GM12891 (cell line): ENCODE measurements around the gene PSME2.
"Not testable (repeated sequence)": the region's sequence is repeated elsewhere in the genome, so short reads cannot be mapped to it uniquely, and the experiment has no call there.

Experiments used
- DNase-seq: peaks from one replicate; pipeline ENCODE4 v3.0.0; 2011; ENCODE audit warnings: low spot score; ENCODE audit not compliant: insufficient read length
- FAIRE-seq: peaks from 2 replicates; lab custom pipeline; 2011; peaks lifted over from hg19 to GRCh38; lab: Jason Lieb, UNC
- PAX5 ChIP-seq: IDR thresholded peaks from 2 replicates; pipeline ENCODE4 v1.6.1; 2011; ENCODE audit warnings: low read length, moderate library complexity, mild to moderate bottlenecking; ENCODE audit not compliant: insufficient read depth, severe bottlenecking
- POLR2A ChIP-seq: IDR thresholded peaks from 2 replicates; pipeline ENCODE4 v1.6.1; 2011; ENCODE audit warnings: low read depth, low read length, control low read depth
- POLR2AphosphoS5 ChIP-seq: IDR thresholded peaks from 2 replicates; pipeline ENCODE4 v1.6.1; 2011; ENCODE audit warnings: low read depth, low read length, control low read depth
- POU2F2 ChIP-seq: IDR thresholded peaks from 2 replicates; pipeline ENCODE4 v1.6.1; 2011; ENCODE audit warnings: low read depth, mild to moderate bottlenecking, control low read depth, low read length, moderate library complexity
- SPI1 ChIP-seq: IDR thresholded peaks from 2 replicates; pipeline ENCODE4 v1.6.1; 2011; ENCODE audit warnings: low read depth, low read length, control low read depth
- TAF1 ChIP-seq: IDR thresholded peaks from 2 replicates; pipeline ENCODE4 v1.6.1; 2011; ENCODE audit warnings: low read depth, low read length, control low read depth

PSME2 gene

GRCh38 chr14:24108336-24108874, 38.0 kb downstream of the PSME2 start:
- DNase-seq (no peak), FAIRE-seq (peak; percentile 9)
- TF ChIP-seq SPI1 (no peak), PAX5 (no peak), POLR2AphosphoS5 (no peak), TAF1 (no peak), POU2F2 (no peak), POLR2A (no peak)

- FAIRE-seq: no peak
- no peak for DNase-seq
- TF ChIP-seq PAX5 (no peak), POLR2A (no peak), SPI1 (no peak), POLR2AphosphoS5 (no peak)
Measured at GRCh38 chr14:24106672-24107271, 39.6 kb downstream of the PSME2 start.

- DNase-seq, FAIRE-seq: not testable (repeated sequence)
Measured at GRCh38 chr14:24105609-24106239, 40.7 kb downstream of the PSME2 start.

GRCh38 chr14:24103451-24103850, 43.0 kb downstream of the PSME2 start:
- DNase-seq: no peak
- no peak for FAIRE-seq
- TF ChIP-seq POLR2A (no peak), PAX5 (no peak), SPI1 (no peak), POLR2AphosphoS5 (no peak), POU2F2 (no peak), TAF1 (no peak)

- FAIRE-seq (no peak), DNase-seq (no peak)
- TF ChIP-seq PAX5: no peak
- no peak for TF ChIP-seq POU2F2
- TF ChIP-seq POLR2A: no peak
- no peak for TF ChIP-seq TAF1
Measured at GRCh38 chr14:24102357-24103048, 43.9 kb downstream of the PSME2 start.

- TF ChIP-seq SPI1 (no peak), POU2F2 (no peak), POLR2AphosphoS5 (no peak)
- DNase-seq (no peak), FAIRE-seq (no peak)
Measured at GRCh38 chr14:24100982-24101494, 45.4 kb downstream of the PSME2 start.

GRCh38 chr14:24100197-24100981, 46.0 kb downstream of the PSME2 start:
- TF ChIP-seq POLR2A (no peak), PAX5 (no peak), TAF1 (no peak), SPI1 (no peak), POU2F2 (no peak), POLR2AphosphoS5 (no peak)
- no peak for DNase-seq
- FAIRE-seq: no peak

GRCh38 chr14:24098927-24099813, 47.2 kb downstream of the PSME2 start:
- FAIRE-seq: no peak
- TF ChIP-seq SPI1 (no peak), POU2F2 (no peak), TAF1 (no peak), POLR2A (no peak), POLR2AphosphoS5 (no peak), PAX5 (no peak)
- no peak for DNase-seq

GRCh38 chr14:24098229-24098926, 48.0 kb downstream of the PSME2 start:
- no peak for TF ChIP-seq SPI1
- no peak for TF ChIP-seq TAF1
- TF ChIP-seq PAX5: no peak
- TF ChIP-seq POLR2A: no peak
- TF ChIP-seq POU2F2: no peak
- no peak for TF ChIP-seq POLR2AphosphoS5
- no peak for FAIRE-seq
- no peak for DNase-seq
